Endodermal cell (in vitro differentiated cells): Measurements from ENCODE around the gene HERPUD1. TPM values are rescaled to one million over a fixed set of nuclear protein-coding genes. Genes with fewer than 3 reads are reported as not detected.

Source experiments
- DNase-seq: peaks from one replicate; pipeline ENCODE4 v3.0.0-alpha.2; 2017
- H3K27ac ChIP-seq: 2 replicates; pipeline ENCODE4 v1.5.1; 2013; ENCODE audit warnings: mild to moderate bottlenecking, low read depth, low read length, moderate library complexity
- H3K27me3 ChIP-seq: 2 replicates; pipeline ENCODE4 v1.6.1; 2013; ENCODE audit warnings: mild to moderate bottlenecking, low read length, moderate library complexity; ENCODE audit not compliant: insufficient read depth, control insufficient read depth, poor library complexity, severe bottlenecking
- H3K36me3 ChIP-seq: 2 replicates; pipeline ENCODE4 v1.7.0; 2013; ENCODE audit warnings: mild to moderate bottlenecking, low read length, moderate library complexity; ENCODE audit not compliant: control insufficient read depth, insufficient read depth
- H3K4me1 ChIP-seq: one replicate; pipeline ENCODE4 v1.7.0; 2013; ENCODE audit warnings: low read length; ENCODE audit not compliant: control insufficient read depth, insufficient read depth
- H3K4me3 ChIP-seq: 2 replicates; pipeline ENCODE4 v1.5.1; 2013; ENCODE audit warnings: mild to moderate bottlenecking, low read length, moderate library complexity
- H3K9ac ChIP-seq: 2 replicates; pipeline ENCODE4 v1.6.1; 2013; ENCODE audit warnings: mild to moderate bottlenecking, low read length, moderate library complexity; ENCODE audit not compliant: poor library complexity, severe bottlenecking; ENCODE audit errors: extremely low read depth
- H3K9me3 ChIP-seq: 2 replicates; pipeline ENCODE4 v1.6.1; 2013; ENCODE audit warnings: mild to moderate bottlenecking, low read length, moderate library complexity; ENCODE audit not compliant: control insufficient read depth
- H3K27ac Mint-ChIP-seq: 2 replicates; pipeline ENCODE4 v1.8.0; 2020; ENCODE audit warnings: mixed read lengths
- H3K27me3 Mint-ChIP-seq: 2 replicates; pipeline ENCODE4 v1.8.0; 2021; ENCODE audit warnings: mild to moderate bottlenecking, mixed read lengths; ENCODE audit not compliant: insufficient read depth
- H3K36me3 Mint-ChIP-seq: 2 replicates; pipeline ENCODE4 v1.8.0; 2020; ENCODE audit warnings: low read depth, mixed read lengths
- H3K4me1 Mint-ChIP-seq: 2 replicates; pipeline ENCODE4 v1.8.0; 2020; ENCODE audit warnings: mixed read lengths
- H3K4me3 Mint-ChIP-seq: 2 replicates; pipeline ENCODE4 v1.8.0; 2020; ENCODE audit warnings: mild to moderate bottlenecking, moderate library complexity, mixed read lengths
- H3K9me3 Mint-ChIP-seq: 2 replicates; pipeline ENCODE4 v1.8.0; 2020; ENCODE audit warnings: mild to moderate bottlenecking, mixed read lengths
- CTCF ChIP-seq: fragments of 200-600 bp; sonication (generic); conservative IDR thresholded peaks from 2 replicates; pipeline ENCODE4 v1.5.0; 2021; ENCODE audit warnings: antibody characterized with exemption, mild to moderate bottlenecking
- WGBS, 2 experiments: methylation state at CpG; one replicate each; pipeline versions ENCODE4 v1.1.5 to v1.1.7; 2013; ENCODE audit warnings: missing lambda C conversion rate in 2 of 2, mixed read lengths in 1 of 2; ENCODE audit not compliant: insufficient coverage in 1 of 2, insufficient read length in 1 of 2; 5-methylcytosine and 5-hydroxymethylcytosine counted together
- total RNA-seq, 2 donors: library from RNA; stranded (reverse); fragmentation: NEBNext Ultra II Directional in 1 of 2; extraction: Animal tissue kit (Norgen Biotek cat#: 25700) in 1 of 2; gene quantifications; 2 replicates in 1 of 2; 3 replicates in 1 of 2; pipeline ENCODE4 v1.2.1, GENCODE V29; 2021

HERPUD1 gene
- total RNA-seq, 2 donors from 2014 or later, result 21.5 to 40.6 TPM

- Histone ChIP-seq H3K9me3 (no peaks in the 10 kb centered on the region), H3K27me3 (peaks cover 10% of the 10 kb centered on the region), H3K27ac (no peak overlapping the region), H3K9ac (no peak overlapping the region), H3K4me3 (no peak overlapping the region), H3K4me1 (no peaks in the 10 kb centered on the region), H3K36me3 (no peaks in the 10 kb centered on the region)
- DNase-seq, result no peak
- Mint-ChIP-seq H3K36me3 (no peaks in the 10 kb centered on the region), H3K4me3 (no peak overlapping the region), H3K9me3 (peaks cover 3% of the 10 kb centered on the region), H3K4me1 (no peaks in the 10 kb centered on the region), H3K27me3 (no peaks in the 10 kb centered on the region), H3K27ac (no peak overlapping the region)
- TF ChIP-seq CTCF, result no peak
- WGBS, 2 experiments, result 100% methylated on average over 1 to 2 of the region's 2 CpGs
Measured at GRCh38 chr16:56903866-56904265, 28.1 kb upstream of the HERPUD1 start.

- H3K27ac ChIP-seq, result no peak overlapping the region
- Mint-ChIP-seq H3K27ac (no peak overlapping the region), H3K36me3 (no peaks in the 10 kb centered on the region), H3K9me3 (peaks cover 3% of the 10 kb centered on the region), H3K4me3 (no peak overlapping the region), H3K4me1 (no peaks in the 10 kb centered on the region), H3K27me3 (no peaks in the 10 kb centered on the region)
- H3K9me3 ChIP-seq, result no peaks in the 10 kb centered on the region
- H3K4me1 ChIP-seq, result no peaks in the 10 kb centered on the region
- H3K9ac ChIP-seq, result no peak overlapping the region
- no peak for DNase-seq
- no peaks in the 10 kb centered on the region for H3K27me3 ChIP-seq
- WGBS, 2 experiments, result 97 to 100% methylated on average over 1 to 3 of the region's 3 CpGs
- TF ChIP-seq CTCF, result no peak
- H3K4me3 ChIP-seq, result no peak overlapping the region
- H3K36me3 ChIP-seq, result no peaks in the 10 kb centered on the region
Measured at GRCh38 chr16:56907401-56907800, 24.5 kb upstream of the HERPUD1 start.

- WGBS, 2 experiments, result 83 to 90% methylated on average over 6 to 7 of the region's 7 CpGs
- H3K9me3 Mint-ChIP-seq, result peaks cover 3% of the 10 kb centered on the region
- no peak overlapping the region for H3K4me3 ChIP-seq
- no peaks in the 10 kb centered on the region for H3K4me1 ChIP-seq
- no peak for TF ChIP-seq CTCF
- no peak overlapping the region for H3K27ac ChIP-seq
- H3K4me3 Mint-ChIP-seq, result no peak overlapping the region
- no peaks in the 10 kb centered on the region for H3K27me3 ChIP-seq
- H3K4me1 Mint-ChIP-seq, result no peaks in the 10 kb centered on the region
- DNase-seq, result no peak
- H3K9me3 ChIP-seq, result no peaks in the 10 kb centered on the region
- no peak overlapping the region for H3K27ac Mint-ChIP-seq
- no peaks in the 10 kb centered on the region for H3K36me3 Mint-ChIP-seq
- H3K36me3 ChIP-seq, result no peaks in the 10 kb centered on the region
- no peak overlapping the region for H3K9ac ChIP-seq
- no peaks in the 10 kb centered on the region for H3K27me3 Mint-ChIP-seq
Measured at GRCh38 chr16:56909527-56909979, 22.4 kb upstream of the HERPUD1 start.
